MM.1S (cell line): Measurements from ENCODE around the gene SMOC2.

ENCODE experiments used
- DNase-seq: peaks from one replicate; pipeline ENCODE4 v3.0.0-alpha.2; 2015
- H2AFZ ChIP-seq: fragments of 300-600 bp; sonication (generic); 2 replicates; pipeline ENCODE4 v1.6.0; 2016; ENCODE audit warnings: antibody characterized with exemption, low read length
- H3F3A ChIP-seq: fragments of 300-600 bp; sonication (generic); 2 replicates; pipeline ENCODE4 v1.6.1; 2016; ENCODE audit warnings: mild to moderate bottlenecking, antibody characterized with exemption, low read length, moderate library complexity, mixed read lengths; ENCODE audit not compliant: insufficient read depth
- H3K27ac ChIP-seq: fragments of 300-600 bp; sonication (generic); 2 replicates; pipeline ENCODE4 v1.5.1; 2016; ENCODE audit warnings: mild to moderate bottlenecking, low read length
- H3K27me3 ChIP-seq: fragments of 300-600 bp; sonication (generic); replicated peaks from 2 replicates; pipeline ENCODE4 v1.6.0; 2016; ENCODE audit warnings: low read length; ENCODE audit not compliant: insufficient read depth
- H3K36me3 ChIP-seq: fragments of 300-600 bp; sonication (generic); replicated peaks from 2 replicates; pipeline ENCODE4 v1.6.1; 2016; ENCODE audit warnings: mild to moderate bottlenecking, low read length, mixed read lengths; ENCODE audit not compliant: insufficient read depth
- H3K4me1 ChIP-seq: fragments of 300-600 bp; sonication (generic); 2 replicates; pipeline ENCODE4 v1.6.1; 2016; ENCODE audit warnings: low read length, mixed read lengths
- H3K4me2 ChIP-seq: fragments of 300-600 bp; sonication (generic); 2 replicates; pipeline ENCODE4 v1.6.0; 2016; ENCODE audit warnings: low read depth, low read length
- H3K4me3 ChIP-seq: fragments of 300-600 bp; sonication (generic); 2 replicates; pipeline ENCODE4 v1.5.1; 2016; ENCODE audit warnings: low read length, mixed read lengths
- H3K79me2 ChIP-seq: fragments of 300-600 bp; sonication (generic); 2 replicates; pipeline ENCODE4 v1.6.1; 2016; ENCODE audit warnings: mixed run types, low read length, mixed read lengths
- H3K9ac ChIP-seq: fragments of 300-600 bp; sonication (generic); 2 replicates; pipeline ENCODE4 v1.6.1; 2016; ENCODE audit warnings: low read length, mixed read lengths
- H3K9me2 ChIP-seq: fragments of 300-600 bp; sonication (generic); replicated peaks from 2 replicates; pipeline ENCODE4 v1.6.1; 2016; ENCODE audit warnings: mild to moderate bottlenecking, low read length, mixed read lengths; ENCODE audit not compliant: insufficient read depth
- H3K9me3 ChIP-seq: fragments of 300-600 bp; sonication (generic); replicated peaks from 2 replicates; pipeline ENCODE4 v1.6.1; 2016; ENCODE audit warnings: mild to moderate bottlenecking, low read length, mixed read lengths; ENCODE audit not compliant: insufficient read depth
- H4K20me1 ChIP-seq: fragments of 300-600 bp; sonication (generic); 2 replicates; pipeline ENCODE4 v1.6.1; 2016; ENCODE audit warnings: mild to moderate bottlenecking, low read length, moderate library complexity, mixed read lengths; ENCODE audit not compliant: insufficient read depth
- CTCF ChIP-seq: fragments of 300-600 bp; sonication (generic); IDR thresholded peaks from 2 replicates; pipeline ENCODE4 v1.5.1; 2016; ENCODE audit warnings: antibody characterized with exemption, low read length, mixed read lengths
- EZH2 ChIP-seq: fragments of 300-600 bp; sonication (generic); optimal IDR thresholded peaks from 2 replicates; pipeline ENCODE3; 2017; ENCODE audit warnings: low read depth, mild to moderate bottlenecking, antibody characterized with exemption, low read length, mixed read lengths
- EZH2phosphoT487 ChIP-seq: fragments of 300-600 bp; sonication (generic); IDR thresholded peaks from 2 replicates; pipeline ENCODE4 v1.6.1; 2018; ENCODE audit warnings: antibody characterized with exemption, low read length

The SMOC2 gene

GRCh38 chr6:168403370-168404005 lies 37.5 kb upstream of the SMOC2 start:
- Histone ChIP-seq H3F3A (no peaks in the 10 kb centered on the region), H3K9ac (no peak overlapping the region), H3K27me3 (no peaks in the 10 kb centered on the region), H3K4me2 (no peak overlapping the region), H3K36me3 (no peaks in the 10 kb centered on the region), H3K9me2 (no peaks in the 10 kb centered on the region), H3K9me3 (no peaks in the 10 kb centered on the region), H2AFZ (no peak overlapping the region), H3K79me2 (no peaks in the 10 kb centered on the region), H3K4me3 (no peak overlapping the region), H4K20me1 (no peaks in the 10 kb centered on the region), H3K27ac (no peak overlapping the region), H3K4me1 (no peaks in the 10 kb centered on the region)
- DNase-seq = peak; percentile 15
- TF ChIP-seq CTCF = no peak
- no peak for TF ChIP-seq EZH2
- no peak for TF ChIP-seq EZH2phosphoT487

- no peaks in the 10 kb centered on the region for H3K9me2 ChIP-seq
- H3K9ac ChIP-seq = no peak overlapping the region
- no peak overlapping the region for H3K4me3 ChIP-seq
- H4K20me1 ChIP-seq = no peaks in the 10 kb centered on the region
- no peak overlapping the region for H3K4me2 ChIP-seq
- no peaks in the 10 kb centered on the region for H3K4me1 ChIP-seq
- H3F3A ChIP-seq = no peaks in the 10 kb centered on the region
- no peaks in the 10 kb centered on the region for H3K9me3 ChIP-seq
- no peaks in the 10 kb centered on the region for H3K36me3 ChIP-seq
- H3K27ac ChIP-seq = no peak overlapping the region
- TF ChIP-seq EZH2phosphoT487 = no peak
- H3K27me3 ChIP-seq = no peaks in the 10 kb centered on the region
- DNase-seq = no peak
- no peaks in the 10 kb centered on the region for H3K79me2 ChIP-seq
- H2AFZ ChIP-seq = no peak overlapping the region
These were observed 36.4 kb upstream of the SMOC2 start for GRCh38 chr6:168404560-168404959.

GRCh38 chr6:168407842-168408241 lies 33.1 kb upstream of the SMOC2 start:
- Histone ChIP-seq H3K9me2 (no peaks in the 10 kb centered on the region), H3K4me2 (no peak overlapping the region), H3K79me2 (no peaks in the 10 kb centered on the region), H3K4me3 (no peak overlapping the region), H3K27me3 (no peaks in the 10 kb centered on the region), H3F3A (no peaks in the 10 kb centered on the region), H3K27ac (no peak overlapping the region), H3K36me3 (no peaks in the 10 kb centered on the region), H2AFZ (no peak overlapping the region), H3K9me3 (no peaks in the 10 kb centered on the region), H3K4me1 (no peaks in the 10 kb centered on the region), H4K20me1 (no peaks in the 10 kb centered on the region), H3K9ac (no peak overlapping the region)
- TF ChIP-seq EZH2phosphoT487 = no peak
- TF ChIP-seq CTCF = no peak
- no peak for TF ChIP-seq EZH2
- DNase-seq = no peak

- no peak for DNase-seq
These were observed 32.4 kb upstream of the SMOC2 start for GRCh38 chr6:168408504-168409136.

More at GRCh38 chr6:168408504-168409136, 32.4 kb upstream of the SMOC2 start:
- Histone ChIP-seq H3K4me2 (no peak overlapping the region), H3K4me1 (no peaks in the 10 kb centered on the region), H3K9me2 (no peaks in the 10 kb centered on the region), H3K27me3 (no peaks in the 10 kb centered on the region), H3K4me3 (no peak overlapping the region), H3K9me3 (no peaks in the 10 kb centered on the region), H2AFZ (no peak overlapping the region), H3K79me2 (no peaks in the 10 kb centered on the region), H3K9ac (no peak overlapping the region), H3K27ac (no peak overlapping the region), H4K20me1 (no peaks in the 10 kb centered on the region), H3K36me3 (no peaks in the 10 kb centered on the region), H3F3A (no peaks in the 10 kb centered on the region)
- TF ChIP-seq EZH2 = no peak
- no peak for TF ChIP-seq CTCF
- TF ChIP-seq EZH2phosphoT487 = no peak
